ENCODE measurements around the gene TGFBR2.

- TF ChIP-seq POLR2A (IDR thresholded peaks at IDR 0.05) = no peak
- TF ChIP-seq CTCF (IDR thresholded peaks at IDR 0.05 in 8 of 11, conservative IDR thresholded peaks at IDR 0.05 in 3 of 11) = no peak
Measured at GRCh38 chr3:30598668-30599545, 7.5 kb upstream of the TGFBR2 start.
